HG03439 (cell line): ENCODE measurements around the gene FOXI1.

ENCODE experiments used
- ATAC-seq: cut with Tn5 transposase; IDR thresholded peaks from one replicate; pipeline ENCODE4 v1.9.1; 2021; ENCODE audit warnings: mild to moderate bottlenecking, moderate library complexity; ENCODE audit not compliant: unreplicated experiment

The FOXI1 gene

DNA sequence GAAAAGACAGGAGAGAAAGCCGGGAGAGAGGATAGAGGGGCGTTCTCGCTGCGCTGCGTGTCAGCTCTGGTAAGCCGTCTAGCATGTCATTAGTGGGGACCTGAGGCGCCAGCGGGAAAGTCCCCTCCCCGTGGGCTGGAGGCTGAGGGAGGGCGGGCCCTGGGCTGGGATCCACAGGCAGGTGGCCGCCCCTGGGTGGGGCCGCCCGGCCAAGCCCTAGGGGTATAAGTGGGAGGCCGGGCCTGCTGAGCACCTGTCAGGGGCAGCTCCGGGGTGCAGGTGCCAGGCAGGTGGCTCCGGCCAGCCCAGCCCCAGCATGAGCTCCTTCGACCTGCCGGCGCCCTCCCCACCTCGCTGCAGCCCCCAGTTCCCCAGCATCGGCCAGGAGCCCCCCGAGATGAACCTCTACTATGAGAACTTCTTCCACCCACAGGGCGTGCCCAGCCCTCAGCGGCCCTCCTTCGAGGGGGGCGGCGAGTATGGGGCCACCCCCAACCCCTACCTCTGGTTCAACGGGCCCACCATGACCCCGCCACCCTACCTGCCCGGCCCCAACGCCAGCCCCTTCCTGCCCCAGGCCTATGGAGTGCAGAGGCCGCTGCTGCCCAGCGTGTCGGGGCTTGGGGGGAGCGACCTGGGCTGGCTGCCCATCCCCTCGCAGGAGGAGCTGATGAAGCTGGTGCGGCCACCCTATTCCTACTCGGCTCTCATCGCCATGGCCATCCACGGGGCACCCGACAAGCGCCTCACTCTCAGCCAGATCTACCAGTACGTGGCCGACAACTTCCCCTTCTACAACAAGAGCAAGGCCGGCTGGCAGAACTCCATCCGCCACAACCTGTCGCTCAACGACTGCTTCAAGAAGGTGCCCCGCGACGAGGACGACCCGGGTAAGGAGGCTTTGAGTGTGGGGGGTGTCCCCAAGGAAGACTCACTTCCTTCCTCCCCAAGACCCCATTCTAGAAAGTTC, at the start of gene FOXI1:
Gene FOXI1 (plus strand): TSS at position 256 of the 970 bp plus-strand sequence. CDS start 61 bp downstream, at position 317.
- ATAC-seq, result no peak

GRCh38 chr5:170056561-170057267, 49.0 kb upstream of the FOXI1 start:
- no peak for ATAC-seq

GRCh38 chr5:170057311-170057710, 48.4 kb upstream of the FOXI1 start:
- ATAC-seq, result no peak

- no peak for ATAC-seq
Observed at GRCh38 chr5:170059221-170059620, 46.5 kb upstream of the FOXI1 start.

GRCh38 chr5:170067152-170067551, 38.5 kb upstream of the FOXI1 start:
- no peak for ATAC-seq

DNA sequence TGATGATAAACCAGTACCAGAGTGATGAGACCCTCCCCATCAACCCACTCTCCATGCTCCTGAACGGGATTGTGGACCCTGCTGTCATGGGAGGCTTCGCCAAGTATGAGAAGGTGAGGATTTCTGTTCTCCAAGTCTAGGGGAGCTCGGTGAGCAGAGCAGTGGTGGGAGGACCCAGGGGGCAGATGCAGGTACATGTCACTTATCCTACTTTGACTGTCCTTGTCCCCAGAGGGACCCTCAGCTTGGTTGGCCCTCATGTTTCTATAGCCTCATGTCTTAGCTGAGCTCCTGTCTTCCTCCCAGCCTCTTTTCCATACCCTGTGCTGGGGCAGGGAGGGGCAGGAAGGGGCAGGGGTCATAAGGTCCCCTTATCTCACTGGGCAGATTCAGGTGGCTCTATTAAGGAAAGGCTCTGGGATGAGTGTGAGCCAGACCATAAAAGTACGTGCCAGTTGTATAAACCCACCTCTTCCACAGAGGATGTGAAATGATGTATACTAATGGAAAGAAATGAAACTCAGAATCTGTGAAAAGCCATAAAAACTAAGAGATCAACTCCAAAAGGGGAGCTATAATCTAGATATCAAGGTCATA, 38.0 kb upstream of the FOXI1 start:
- ATAC-seq, result no peak

DNA sequence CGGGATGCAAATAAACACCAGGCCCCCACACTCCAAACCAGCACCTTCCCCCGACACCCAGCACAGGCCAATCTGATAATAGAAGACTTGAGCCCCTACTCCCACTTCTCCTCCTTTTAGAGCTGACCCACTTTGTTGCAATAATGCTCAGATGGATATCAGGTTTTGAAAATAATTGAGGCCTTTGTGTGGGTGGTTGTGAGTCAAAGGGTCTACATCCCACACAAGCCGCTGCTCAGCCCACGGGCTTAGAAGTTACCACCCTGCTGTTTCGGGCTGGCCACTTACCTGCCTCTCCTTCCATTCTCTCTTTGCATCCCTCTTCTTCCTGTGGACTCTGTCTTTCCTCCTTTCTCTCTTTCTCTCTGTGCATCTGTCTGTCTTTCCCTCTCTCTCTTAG, 36.2 kb upstream of the FOXI1 start:
- no peak for ATAC-seq

DNA sequence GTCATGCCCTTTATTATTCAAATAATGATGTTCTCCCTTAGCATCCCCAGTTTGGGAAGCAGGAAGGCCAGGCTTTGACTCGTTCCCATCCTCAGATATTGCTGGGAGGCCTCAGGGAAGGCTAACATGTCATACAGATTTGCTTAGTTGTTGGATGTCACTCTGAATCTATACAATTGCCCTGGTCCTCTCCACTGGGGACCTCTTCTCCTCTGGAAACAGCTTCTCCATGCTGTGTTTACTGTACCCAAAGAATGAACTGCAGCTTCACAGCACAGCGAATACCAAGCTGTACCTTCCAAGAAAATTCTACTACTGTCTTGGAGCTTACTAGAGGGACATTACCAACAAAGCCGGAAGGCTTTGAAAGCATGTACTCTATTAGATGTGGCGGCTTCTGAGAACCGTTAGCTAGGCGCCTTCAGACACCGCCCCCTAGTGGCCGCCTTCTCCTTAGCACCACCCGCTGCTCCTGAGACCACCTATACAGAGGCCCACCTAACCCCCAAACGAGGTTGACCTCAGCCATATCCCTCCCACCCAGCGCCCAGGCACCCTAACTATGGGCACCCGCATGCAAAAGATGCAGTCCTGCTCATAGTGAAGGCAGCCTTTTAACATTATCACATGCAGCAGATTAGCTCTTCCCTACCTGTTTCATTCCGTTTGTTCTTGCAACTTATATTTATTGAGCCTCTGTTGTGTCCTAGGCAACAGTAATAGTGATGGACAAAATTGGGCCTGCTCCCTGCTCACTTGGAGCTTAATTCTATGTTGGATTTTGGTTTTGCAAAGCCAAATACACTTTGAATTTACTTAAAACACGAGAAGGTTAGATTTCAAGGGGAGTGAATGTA, 34.9 kb upstream of the FOXI1 start:
- ATAC-seq, result no peak

DNA sequence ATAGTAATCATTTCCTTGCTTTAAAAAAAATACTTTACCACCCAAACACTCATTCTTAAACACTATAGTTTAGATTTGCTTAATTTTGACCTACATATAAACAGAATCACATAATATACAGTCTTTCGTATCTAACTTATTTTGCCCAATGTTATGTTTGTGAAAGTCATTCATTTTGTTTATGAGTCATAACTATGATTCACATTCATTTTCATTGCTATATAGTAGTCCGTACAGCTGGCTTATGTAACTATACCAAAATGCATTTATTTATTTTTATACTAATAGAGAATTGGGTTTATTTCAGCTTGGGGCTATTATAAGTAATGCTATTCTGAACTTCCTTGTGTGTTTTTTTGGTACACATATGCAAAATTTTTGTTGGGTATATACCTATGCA, 33.9 kb upstream of the FOXI1 start:
- ATAC-seq, result no peak

GRCh38 chr5:170075696-170076095, 30.0 kb upstream of the FOXI1 start:
- no peak for ATAC-seq

DNA sequence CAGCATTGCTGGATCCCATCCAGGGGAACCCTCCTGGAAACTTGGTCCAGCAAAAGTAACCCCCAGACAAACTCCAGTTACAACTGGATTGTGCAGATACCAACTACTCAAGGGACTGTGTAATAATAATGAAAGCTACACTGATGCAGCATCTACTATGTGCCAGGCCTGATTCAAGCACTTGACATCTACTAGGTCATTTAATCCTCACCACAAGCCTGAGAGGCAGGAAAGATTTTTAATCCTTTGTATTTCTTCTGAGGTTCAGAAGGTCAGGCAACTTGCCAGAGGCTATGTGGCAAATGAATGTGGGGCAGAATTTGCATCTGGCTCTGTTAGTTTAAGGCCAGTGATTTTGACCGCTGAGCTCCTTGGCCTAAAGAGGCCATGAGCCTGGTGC, 29.5 kb upstream of the FOXI1 start:
- ATAC-seq, result no peak

- ATAC-seq, result no peak
Observed at GRCh38 chr5:170076739-170077138, 29.0 kb upstream of the FOXI1 start.

DNA sequence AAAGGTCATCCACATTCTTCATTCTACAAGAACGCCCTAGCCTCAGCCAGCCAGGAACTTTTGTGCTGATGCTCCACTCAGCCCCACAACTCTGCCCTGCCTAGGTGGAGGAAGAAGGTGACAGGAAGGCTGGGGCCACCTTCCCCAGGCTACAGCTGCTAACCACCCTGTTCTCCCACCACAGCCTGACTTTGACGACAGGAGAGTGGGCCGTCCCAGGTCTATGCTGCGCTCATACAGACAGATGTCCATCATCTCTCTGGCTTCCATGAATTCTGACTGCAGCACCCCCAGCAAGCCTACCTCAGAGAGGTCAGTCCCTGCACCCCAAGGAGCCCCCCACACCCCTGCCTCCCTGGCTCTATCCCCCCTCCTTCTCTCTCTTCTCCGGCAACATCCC, 28.2 kb upstream of the FOXI1 start:
- no peak for ATAC-seq

- no peak for ATAC-seq
Observed at GRCh38 chr5:170078458-170078857, 27.2 kb upstream of the FOXI1 start.

- ATAC-seq, result no peak
Observed at GRCh38 chr5:170078931-170079330, 26.8 kb upstream of the FOXI1 start.

DNA sequence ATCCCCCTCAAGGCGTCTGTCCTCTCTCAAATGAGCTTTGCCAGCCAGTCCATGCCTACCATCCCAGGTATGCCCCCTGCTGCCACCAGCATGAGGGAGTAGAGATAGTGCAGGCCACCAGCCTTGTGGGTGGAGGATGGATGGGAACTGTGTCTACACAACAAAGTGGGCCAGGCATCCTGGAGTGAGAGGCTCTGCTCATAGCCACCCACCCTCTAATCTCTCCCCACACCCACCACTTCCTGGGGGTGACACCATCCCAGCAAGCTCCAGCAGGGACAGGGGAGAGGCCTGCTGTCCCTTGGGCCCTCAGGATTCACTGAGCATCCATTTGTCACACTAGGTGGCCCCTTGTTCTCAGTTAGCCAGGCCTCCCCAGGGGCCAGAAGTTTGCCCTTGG, 25.5 kb upstream of the FOXI1 start:
- no peak for ATAC-seq

GRCh38 chr5:170080786-170081445, 24.8 kb upstream of the FOXI1 start:
- no peak for ATAC-seq

DNA sequence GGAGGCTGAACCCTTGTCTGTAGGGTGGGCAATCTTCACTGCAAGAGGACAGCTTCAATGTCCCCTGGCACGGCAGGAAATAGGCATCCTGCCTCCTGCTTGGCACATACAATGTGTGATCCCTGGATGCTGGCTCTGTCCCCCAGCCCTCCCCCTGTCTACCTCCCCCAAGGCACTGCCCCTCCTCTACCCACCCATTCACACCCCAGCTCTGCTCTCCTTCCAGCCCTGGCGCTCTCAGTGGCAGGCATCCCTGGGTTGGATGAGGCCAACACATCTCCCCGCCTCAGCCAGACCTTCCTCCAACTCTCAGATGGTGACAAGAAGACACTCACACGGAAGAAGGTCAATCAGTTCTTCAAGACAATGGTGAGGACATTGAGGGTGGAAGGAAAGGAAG, 24.1 kb upstream of the FOXI1 start:
- no peak for ATAC-seq

DNA sequence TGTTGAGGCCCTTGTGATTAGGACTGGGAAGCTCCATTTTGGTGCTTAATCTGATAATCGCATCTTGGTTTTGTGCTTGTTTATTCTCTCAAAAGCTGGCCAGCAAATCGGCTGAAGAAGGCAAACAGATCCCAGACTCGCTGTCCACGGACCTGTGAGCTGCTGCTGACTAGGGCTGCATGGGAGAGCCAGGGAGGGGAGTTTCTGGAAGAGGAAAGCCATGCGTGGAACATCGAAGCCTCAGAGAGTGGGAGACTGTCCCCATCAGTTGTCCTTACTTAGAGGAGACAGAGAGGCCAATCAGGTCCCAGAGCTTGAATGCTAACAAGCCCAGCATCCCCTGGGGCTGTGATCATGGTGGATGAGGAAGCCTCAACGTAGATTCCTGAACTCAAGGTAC, 23.0 kb upstream of the FOXI1 start:
- no peak for ATAC-seq

DNA sequence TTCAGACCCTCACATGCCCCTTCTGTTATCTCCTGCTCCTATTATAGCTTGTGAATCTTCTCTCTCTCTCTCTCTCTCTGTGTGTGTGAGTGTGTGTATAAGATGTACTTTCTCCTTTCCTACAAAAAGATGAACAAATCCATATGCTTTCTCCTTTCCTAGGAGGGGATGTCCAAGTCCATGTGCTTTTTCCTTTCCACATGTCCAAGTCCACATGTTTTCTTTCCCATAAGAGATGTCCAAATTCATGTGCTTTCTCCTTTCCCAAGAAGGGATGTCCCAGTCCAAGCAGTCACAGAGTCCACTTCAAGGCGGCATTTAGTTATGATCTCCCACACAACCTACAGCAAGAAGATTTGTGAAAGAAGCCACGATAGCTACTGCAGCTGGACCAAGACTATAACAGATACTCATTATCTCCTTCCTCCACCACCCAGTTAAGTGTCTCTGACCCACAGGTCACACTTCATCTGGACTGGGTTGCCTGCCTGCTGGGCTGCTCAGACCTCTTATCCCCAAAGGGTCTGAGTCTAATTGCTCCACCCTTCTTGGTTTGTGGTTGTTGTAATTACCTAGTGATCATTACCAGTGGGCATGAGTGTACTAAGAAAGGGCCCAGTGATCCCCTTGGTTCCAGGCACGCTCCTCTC, 18.4 kb upstream of the FOXI1 start:
- no peak for ATAC-seq
